ENCODE data around the gene AXIN2.

AXIN2 gene, protein sequence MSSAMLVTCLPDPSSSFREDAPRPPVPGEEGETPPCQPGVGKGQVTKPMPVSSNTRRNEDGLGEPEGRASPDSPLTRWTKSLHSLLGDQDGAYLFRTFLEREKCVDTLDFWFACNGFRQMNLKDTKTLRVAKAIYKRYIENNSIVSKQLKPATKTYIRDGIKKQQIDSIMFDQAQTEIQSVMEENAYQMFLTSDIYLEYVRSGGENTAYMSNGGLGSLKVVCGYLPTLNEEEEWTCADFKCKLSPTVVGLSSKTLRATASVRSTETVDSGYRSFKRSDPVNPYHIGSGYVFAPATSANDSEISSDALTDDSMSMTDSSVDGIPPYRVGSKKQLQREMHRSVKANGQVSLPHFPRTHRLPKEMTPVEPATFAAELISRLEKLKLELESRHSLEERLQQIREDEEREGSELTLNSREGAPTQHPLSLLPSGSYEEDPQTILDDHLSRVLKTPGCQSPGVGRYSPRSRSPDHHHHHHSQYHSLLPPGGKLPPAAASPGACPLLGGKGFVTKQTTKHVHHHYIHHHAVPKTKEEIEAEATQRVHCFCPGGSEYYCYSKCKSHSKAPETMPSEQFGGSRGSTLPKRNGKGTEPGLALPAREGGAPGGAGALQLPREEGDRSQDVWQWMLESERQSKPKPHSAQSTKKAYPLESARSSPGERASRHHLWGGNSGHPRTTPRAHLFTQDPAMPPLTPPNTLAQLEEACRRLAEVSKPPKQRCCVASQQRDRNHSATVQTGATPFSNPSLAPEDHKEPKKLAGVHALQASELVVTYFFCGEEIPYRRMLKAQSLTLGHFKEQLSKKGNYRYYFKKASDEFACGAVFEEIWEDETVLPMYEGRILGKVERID

DNA sequence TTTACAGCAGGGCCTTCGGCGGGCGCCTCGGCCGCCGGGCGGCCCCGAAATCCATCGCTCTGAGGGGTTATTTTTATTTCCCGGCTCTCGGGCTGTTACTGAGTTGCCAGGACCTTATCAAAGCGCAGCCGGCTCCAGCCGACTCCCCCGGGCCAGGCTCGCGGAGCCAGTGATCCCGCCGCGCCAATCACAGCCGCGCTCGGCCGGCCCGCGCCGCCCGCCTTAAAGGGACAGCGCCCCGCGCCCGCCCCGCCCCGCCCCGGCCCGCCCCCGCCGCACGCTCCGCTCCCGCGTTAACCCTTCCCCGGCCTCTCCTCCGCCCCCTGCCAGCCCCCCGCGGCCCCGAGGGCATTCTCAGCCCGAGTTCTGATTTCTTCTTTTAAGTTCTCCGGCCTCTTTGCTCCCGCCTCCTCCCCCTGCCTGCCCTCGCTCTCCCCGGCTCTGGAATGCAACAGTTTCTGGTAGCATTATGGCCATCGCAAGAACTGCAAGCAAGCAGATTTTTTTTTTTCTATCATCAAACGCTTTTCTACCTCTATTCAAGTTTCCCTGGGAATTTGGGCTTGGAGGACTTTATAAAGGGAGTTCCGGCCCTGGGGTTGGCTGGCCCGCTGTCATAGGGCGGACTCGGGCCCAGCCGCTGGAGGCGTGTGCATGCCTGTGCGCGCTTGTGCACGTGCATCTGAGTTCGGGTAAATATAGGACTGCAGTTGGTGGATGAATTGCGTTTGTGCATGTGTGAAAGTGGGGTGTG lies at the start of gene AXIN2:
AXIN2 (minus strand) TSS at position 197 of the 754 bp plus-strand sequence. CDS start 3,028 bp downstream, outside the sequence.
- DNase-seq (ENCODE audit: low read depth in 1 of 2, low spot score in 1 of 2) = peak; percentile 70 to 82

DNA sequence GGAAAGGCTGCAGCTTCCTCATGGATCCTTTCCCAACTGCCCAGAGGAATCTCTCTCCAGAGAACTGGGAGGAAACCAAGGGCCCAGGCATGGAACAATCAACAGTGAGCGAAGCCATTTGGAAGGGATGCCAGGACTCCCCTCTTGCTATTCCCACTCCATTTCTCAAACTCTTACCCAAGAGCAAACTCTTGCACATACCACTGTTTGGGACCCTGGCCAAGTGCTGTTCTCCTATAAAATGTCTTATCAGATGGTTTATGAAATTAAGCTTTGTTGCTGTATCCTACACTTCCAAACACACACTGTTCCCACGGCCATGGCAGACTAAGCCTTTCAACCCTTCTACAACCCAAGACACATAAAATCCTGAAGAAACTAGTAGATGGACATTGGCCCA lies 48.3 kb upstream of the AXIN2 start:
- DNase-seq (ENCODE audit: low read depth in 1 of 2, low spot score in 1 of 2) = no peak

DNA sequence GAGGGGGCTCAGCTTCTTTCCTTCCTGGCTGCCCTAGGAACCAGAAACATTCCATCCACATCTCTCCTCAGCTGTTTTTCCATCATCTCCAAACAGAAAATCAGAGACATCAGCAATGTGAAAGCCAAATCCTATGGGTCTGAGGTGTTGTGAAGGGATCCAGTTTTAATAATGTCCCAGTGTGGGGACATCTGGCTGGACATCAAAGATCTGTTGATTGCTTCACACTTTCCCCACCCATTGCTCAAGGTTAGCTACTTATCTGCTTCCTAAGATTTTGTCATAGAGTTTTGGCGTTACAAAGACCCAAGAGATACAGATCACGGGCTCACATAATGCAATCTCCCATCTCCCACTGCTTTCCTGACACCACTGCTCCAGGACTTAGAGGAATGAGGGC lies 47.8 kb upstream of the AXIN2 start:
- DNase-seq (ENCODE audit: low read depth in 1 of 2, low spot score in 1 of 2) = no peak

DNA sequence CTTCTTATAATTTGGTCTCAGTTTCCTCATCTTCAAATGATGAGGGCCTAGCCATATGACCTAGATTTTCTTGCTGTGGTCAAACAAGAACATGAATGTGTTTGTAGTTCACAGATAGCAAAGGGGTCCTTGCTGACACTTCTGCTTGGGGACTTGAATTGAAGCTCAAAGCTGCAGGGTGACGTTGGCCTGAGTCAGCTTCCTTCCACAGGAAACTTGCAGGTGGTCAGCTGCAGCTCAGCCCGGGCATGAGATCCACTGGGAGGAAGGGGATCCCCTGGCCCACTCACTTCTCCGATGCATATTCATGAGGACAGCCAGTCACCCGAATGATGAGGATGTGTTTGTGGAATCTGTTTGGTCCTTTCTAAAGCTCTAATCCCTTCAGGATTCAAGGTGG lies 42.6 kb upstream of the AXIN2 start:
- no peak for DNase-seq (ENCODE audit: low read depth in 1 of 2, low spot score in 1 of 2)

- no peak for DNase-seq (ENCODE audit: low read depth in 1 of 2, low spot score in 1 of 2)
Measured at GRCh38 chr17:65601881-65602280, 40.4 kb upstream of the AXIN2 start.

- no peak for DNase-seq (ENCODE audit: low read depth in 1 of 2, low spot score in 1 of 2)
Measured at GRCh38 chr17:65601145-65601544, 39.7 kb upstream of the AXIN2 start.

GRCh38 chr17:65600518-65600917 lies 39.1 kb upstream of the AXIN2 start:
- no peak for DNase-seq (ENCODE audit: low read depth in 1 of 2, low spot score in 1 of 2)

DNA sequence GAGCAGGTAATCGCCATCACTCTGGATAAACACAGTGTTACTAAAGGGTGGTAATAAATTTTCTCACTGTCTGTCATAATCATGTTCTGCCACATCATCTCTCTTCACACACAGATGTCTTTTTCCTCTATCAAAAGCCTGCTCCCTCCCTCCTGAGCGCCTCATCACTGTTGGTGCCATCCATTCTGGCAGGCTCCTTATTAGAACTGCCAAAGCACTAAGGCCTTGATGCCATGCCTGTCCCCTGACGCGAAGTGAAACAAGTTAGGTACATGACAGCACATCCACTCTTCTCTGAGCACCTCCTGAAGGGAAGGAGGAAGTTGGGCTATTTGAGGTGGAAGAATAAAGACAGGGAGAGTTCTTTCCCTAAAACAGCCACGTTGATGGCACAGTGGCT lies 38.2 kb upstream of the AXIN2 start:
- no peak for DNase-seq (ENCODE audit: low read depth in 1 of 2, low spot score in 1 of 2)

- DNase-seq (ENCODE audit: low read depth in 1 of 2, low spot score in 1 of 2) = no peak
Measured at GRCh38 chr17:65598746-65599145, 37.3 kb upstream of the AXIN2 start.

DNA sequence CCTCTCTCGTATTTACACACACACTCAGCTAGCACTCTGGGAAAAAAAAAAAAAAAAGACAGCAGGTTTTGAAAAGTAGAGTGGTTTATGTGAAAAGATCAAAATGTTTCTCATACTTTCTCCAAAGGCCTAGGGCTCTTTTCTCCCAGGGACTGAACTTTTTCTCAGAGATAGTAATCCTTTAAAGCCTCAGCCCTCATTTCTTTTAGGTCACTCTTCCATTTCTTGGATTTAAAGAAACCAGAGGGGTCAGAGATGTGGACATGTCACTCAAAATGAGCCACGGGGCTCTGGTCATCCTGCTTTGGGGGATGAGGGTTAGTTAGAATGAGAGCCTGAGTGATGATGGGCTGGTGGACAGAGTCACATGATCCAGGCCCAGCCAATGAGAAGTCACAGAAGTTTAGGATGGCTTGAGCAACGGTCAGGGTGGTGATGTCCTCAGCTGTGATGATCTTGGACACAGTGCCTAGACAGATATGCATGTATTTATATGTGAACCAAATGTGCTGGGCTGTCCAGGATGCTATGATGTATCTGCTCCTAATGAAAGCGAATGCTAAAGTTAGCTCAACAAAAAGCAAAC lies 33.7 kb upstream of the AXIN2 start:
- DNase-seq (ENCODE audit: low read depth in 1 of 2, low spot score in 1 of 2) = no peak

DNA sequence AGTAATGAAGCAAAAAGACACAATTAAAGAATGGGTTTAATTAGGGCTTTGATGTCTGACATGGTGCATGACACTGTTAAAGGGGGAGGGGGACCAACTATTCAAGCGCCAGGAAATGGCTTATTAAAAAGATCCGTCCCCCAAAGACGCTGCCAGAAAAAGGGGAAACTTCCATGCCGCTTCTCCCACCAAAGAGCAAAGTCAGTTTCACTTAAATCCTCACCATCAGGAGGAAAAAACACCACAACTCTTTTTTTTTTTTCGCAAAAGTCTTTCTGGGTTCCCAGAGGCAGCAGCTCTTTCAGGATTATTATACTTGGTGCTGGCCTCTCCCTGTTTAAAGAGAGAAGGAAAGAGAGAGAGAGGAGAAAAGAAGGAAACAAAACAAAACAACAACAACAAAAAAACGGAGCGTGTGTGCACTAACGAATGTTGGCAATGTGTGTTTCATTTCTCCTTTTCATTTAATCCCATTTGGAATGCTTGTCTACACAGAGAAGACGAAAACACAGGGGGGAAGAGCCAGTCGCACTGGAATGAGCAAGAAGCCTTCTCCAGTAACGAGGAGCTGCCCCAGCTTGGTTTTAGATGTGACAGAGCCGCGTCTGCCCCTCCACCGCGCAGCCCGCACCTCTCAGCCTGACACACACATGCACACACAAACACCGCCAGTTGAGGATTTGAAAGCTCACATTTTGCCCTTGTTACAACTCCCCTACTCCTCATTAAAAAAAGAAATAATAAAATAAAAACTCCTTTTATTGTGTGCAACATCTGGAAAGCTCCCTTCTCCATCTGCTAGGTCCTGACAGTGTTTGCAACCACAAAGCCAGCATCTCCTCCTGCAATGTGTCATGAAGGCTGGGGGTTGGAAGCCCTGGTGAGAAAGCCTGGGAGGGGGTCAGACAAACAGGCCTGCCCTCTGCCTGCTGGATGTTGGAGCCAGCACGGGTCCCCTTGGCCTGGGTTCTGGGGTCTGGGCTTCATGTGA lies 32.7 kb upstream of the AXIN2 start:
- DNase-seq (ENCODE audit: low read depth in 1 of 2, low spot score in 1 of 2) = no peak

DNA sequence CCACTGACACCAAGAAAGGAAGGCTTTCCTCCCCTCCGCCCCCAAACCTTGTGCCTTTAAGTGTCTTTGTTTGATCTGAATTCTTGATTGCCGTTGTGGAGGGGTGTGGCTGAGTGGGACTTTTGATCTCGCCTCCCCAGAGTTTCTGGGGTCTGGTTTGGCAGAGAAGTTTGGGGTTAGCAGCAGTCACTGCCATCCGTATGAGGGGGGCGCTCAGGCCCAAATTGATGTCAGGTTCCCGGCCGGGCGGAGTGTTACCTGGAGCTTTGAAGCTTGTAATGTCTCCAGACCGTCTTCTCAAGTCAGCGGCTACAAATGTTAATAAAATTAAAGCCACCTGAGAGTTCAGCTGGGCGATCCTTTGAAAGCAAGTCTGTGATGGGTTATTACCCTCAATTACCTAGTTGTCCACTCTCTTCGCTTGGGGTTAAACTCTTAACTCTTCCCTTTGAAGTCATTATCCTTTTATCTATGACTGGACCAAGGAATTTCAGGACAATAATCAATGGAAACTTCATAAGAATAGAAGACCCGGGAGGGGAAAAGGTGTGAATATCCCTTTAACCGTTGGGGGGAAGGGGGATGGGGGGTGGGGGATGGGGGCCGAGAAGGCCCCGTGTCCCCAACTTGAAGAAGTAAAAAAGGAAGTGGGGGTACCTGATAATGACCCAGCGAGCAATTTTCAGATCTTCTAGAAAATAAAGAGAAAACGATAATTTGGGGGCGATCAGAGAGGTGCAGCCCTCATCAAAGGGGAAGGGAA lies 31.8 kb upstream of the AXIN2 start:
- DNase-seq (ENCODE audit: low read depth in 1 of 2, low spot score in 1 of 2) = no peak

GRCh38 chr17:65592125-65592965 lies 30.9 kb upstream of the AXIN2 start:
- DNase-seq (ENCODE audit: low read depth in 1 of 2, low spot score in 1 of 2) = no peak

DNA sequence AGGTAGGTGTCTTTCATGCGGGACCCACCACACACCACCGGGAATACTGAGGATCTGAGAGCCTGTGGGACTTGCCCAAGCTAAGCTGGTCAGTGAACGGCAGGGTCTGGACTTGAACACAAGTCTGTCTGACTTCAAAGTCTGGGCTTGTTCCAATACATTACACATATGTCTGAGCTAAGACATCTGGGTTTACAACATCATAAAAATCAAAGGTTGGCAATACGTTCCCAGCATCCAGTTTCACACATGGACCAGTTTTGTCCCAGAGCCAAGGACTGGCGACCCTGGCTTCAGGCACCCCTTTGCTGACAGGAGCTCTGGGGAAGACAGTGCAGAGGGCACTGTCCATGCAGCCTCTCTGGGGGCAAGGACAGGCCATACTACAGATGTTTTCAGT lies 27.9 kb upstream of the AXIN2 start:
- no peak for DNase-seq (ENCODE audit: low read depth in 1 of 2, low spot score in 1 of 2)

DNA sequence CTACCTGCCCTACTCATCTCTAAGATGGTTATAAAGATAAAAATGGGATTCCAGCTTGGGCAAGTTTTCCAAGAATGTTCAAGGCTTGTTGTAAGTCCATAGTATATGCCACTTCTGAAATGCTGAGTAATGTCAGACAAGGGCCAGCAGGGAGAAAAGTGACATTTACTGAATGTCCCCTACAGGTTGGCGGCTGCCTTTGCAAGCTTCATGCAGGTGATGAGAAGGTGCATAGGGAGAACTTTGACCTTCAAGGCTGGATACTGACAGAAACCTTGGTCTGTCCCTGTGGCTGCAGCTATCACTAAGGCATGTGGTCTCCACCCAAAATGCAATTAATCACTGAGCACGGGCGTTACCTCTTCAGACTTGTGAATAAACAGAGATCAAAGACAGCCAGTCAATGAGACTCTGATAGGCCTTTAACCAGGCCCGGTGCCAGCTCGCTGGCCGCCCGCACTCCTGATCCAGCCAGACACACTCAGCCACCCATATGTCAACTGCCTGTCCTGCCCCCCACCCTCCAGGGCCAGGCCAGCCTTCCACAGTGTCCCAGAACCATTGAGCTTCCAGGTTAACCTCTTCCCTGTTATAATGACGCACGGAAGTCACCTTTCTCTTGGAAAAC lies 26.8 kb upstream of the AXIN2 start:
- DNase-seq (ENCODE audit: low read depth in 1 of 2, low spot score in 1 of 2) = no peak

DNA sequence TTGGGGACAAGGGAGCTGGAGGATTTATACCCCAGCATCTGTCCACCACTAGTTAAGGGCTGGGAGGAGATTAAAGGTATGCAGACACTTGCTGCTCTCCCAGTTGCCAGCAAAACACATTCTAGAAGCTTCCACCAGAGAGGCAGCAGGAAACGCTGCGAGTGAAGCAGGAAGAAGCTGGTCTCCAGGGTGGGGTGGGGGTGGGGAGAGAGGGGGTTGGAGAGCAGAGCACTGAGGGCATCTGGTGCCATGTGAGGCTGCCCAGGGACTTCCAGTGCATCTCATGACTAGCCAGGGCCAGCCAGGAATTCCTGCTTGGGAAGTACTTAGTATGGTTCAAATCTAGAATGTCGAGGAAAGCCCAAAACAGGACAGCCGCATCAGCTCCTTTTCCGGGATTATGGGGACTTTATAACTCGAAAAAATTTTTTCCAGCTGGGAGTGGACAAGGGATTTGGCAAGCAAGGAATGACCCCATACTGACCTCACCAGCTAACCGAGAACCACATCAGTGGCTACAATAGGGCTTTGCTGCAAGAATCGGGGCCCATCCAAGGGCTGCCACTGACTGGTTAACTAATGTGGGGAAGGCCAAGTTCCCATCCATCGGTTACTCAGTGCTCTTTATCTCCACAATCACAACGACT lies 26.2 kb upstream of the AXIN2 start:
- no peak for DNase-seq (ENCODE audit: low read depth in 1 of 2, low spot score in 1 of 2)

GRCh38 chr17:65586899-65587298 lies 25.5 kb upstream of the AXIN2 start:
- no peak for DNase-seq (ENCODE audit: low read depth in 1 of 2, low spot score in 1 of 2)

Data from activated T-helper 1 cell treated with anti-CD3 and anti-CD28 coated beads, Interleukin-2, amount 50 U/mL, for 16 hours (primary cell).